Chondrocyte (in vitro differentiated cells): ENCODE results near the gene HIF3A. TPM values are rescaled to one million over a fixed set of nuclear protein-coding genes. Genes with fewer than 3 reads are reported as not detected.
A peak's percentile ranks its signal among the peaks of the same experiment; 100 is the strongest.

ENCODE experiments used
- DNase-seq: peaks from one replicate; pipeline ENCODE4 v3.0.0; 2021; ENCODE audit warnings: mixed read lengths, low spot score
- H3K27ac Mint-ChIP-seq: one replicate; pipeline ENCODE4 v1.8.0; 2021; ENCODE audit warnings: mild to moderate bottlenecking, moderate library complexity, mixed read lengths; ENCODE audit not compliant: unreplicated experiment
- H3K27me3 Mint-ChIP-seq: 2 replicates; pipeline ENCODE4 v1.8.0; 2021; ENCODE audit warnings: low read depth, mixed read lengths
- H3K36me3 Mint-ChIP-seq: 2 replicates; pipeline ENCODE4 v1.8.0; 2021; ENCODE audit warnings: low read depth, mixed read lengths
- H3K4me1 Mint-ChIP-seq: 2 replicates; pipeline ENCODE4 v1.8.0; 2021; ENCODE audit warnings: low read depth, mild to moderate bottlenecking, mixed read lengths
- H3K4me3 Mint-ChIP-seq: one replicate; pipeline ENCODE4 v1.8.0; 2021; ENCODE audit warnings: mild to moderate bottlenecking, moderate library complexity, mixed read lengths; ENCODE audit not compliant: unreplicated experiment
- H3K9me3 Mint-ChIP-seq: 2 replicates; pipeline ENCODE4 v1.8.0; 2021; ENCODE audit warnings: low read depth, mixed read lengths
- total RNA-seq: library from RNA; stranded (reverse); gene quantifications from 3 replicates; pipeline ENCODE4 v1.2.1, GENCODE V29; 2021
- TF ChIP-seq, protein P1 (sequence below): fragments of 200-600 bp; sonication (generic); IDR thresholded peaks from 2 replicates; pipeline ENCODE4 v1.5.0; 2021; ENCODE audit warnings: antibody characterized with exemption, mild to moderate bottlenecking, moderate library complexity

Gene HIF3A
- total RNA-seq, 1 donor from 2014 or later = 88.1 TPM

DNA sequence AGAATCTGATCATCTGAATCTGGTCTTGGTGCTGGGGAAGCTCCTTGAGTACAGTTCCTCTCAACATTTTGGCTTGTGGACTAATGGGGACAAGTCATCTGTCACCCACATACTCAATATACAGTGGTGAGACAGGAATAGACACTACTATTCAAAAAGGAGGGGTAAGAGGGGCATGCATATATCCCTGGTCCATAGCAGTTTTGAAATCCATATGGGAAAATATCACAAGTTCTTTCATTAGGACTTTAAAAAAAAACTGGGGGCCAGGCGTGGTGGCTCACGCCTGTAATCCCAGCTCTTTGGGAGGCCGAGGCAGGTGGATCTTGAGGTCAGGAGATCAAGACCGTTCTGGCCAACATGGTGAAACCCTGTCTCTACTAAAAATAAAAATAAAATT, 29.8 kb downstream of the HIF3A start:
- peaks cover 68% of the 10 kb centered on the region for H3K36me3 Mint-ChIP-seq
- H3K9me3 Mint-ChIP-seq = peaks cover 29% of the 10 kb centered on the region
- DNase-seq = no peak
- no peak overlapping the region for H3K4me3 Mint-ChIP-seq
- H3K27me3 Mint-ChIP-seq = no peaks in the 10 kb centered on the region
- H3K27ac Mint-ChIP-seq = no peak overlapping the region
- H3K4me1 Mint-ChIP-seq = peaks cover 5% of the 10 kb centered on the region
- TF ChIP-seq, protein P1, sequence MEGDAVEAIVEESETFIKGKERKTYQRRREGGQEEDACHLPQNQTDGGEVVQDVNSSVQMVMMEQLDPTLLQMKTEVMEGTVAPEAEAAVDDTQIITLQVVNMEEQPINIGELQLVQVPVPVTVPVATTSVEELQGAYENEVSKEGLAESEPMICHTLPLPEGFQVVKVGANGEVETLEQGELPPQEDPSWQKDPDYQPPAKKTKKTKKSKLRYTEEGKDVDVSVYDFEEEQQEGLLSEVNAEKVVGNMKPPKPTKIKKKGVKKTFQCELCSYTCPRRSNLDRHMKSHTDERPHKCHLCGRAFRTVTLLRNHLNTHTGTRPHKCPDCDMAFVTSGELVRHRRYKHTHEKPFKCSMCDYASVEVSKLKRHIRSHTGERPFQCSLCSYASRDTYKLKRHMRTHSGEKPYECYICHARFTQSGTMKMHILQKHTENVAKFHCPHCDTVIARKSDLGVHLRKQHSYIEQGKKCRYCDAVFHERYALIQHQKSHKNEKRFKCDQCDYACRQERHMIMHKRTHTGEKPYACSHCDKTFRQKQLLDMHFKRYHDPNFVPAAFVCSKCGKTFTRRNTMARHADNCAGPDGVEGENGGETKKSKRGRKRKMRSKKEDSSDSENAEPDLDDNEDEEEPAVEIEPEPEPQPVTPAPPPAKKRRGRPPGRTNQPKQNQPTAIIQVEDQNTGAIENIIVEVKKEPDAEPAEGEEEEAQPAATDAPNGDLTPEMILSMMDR = no peak

DNA sequence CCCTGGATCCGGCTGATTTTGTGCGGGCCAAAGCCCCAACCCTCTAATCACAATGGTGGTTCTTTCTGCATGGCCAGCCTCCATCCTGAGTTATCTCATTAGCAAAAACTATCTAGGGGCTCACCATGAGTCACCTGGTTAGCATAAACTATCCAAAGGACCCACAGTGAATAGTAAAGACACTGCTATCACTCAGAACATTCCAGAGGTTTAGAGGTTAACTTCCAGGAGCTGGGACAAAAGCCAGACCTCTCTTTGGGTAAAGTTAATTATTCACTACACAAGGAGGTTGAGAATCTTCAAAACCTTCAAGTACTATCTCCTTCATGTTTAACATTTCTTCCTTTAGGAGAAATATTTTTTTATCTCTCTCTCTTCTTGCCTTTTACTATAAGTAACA, 31.2 kb downstream of the HIF3A start:
- H3K9me3 Mint-ChIP-seq = peaks cover 29% of the 10 kb centered on the region
- H3K4me3 Mint-ChIP-seq = no peak overlapping the region
- TF ChIP-seq, protein P1 = no peak
- DNase-seq = no peak
- peaks cover 5% of the 10 kb centered on the region for H3K4me1 Mint-ChIP-seq
- H3K36me3 Mint-ChIP-seq = peaks cover 59% of the 10 kb centered on the region
- H3K27ac Mint-ChIP-seq = peak overlapping the region; percentile 1
- H3K27me3 Mint-ChIP-seq = no peaks in the 10 kb centered on the region

DNA sequence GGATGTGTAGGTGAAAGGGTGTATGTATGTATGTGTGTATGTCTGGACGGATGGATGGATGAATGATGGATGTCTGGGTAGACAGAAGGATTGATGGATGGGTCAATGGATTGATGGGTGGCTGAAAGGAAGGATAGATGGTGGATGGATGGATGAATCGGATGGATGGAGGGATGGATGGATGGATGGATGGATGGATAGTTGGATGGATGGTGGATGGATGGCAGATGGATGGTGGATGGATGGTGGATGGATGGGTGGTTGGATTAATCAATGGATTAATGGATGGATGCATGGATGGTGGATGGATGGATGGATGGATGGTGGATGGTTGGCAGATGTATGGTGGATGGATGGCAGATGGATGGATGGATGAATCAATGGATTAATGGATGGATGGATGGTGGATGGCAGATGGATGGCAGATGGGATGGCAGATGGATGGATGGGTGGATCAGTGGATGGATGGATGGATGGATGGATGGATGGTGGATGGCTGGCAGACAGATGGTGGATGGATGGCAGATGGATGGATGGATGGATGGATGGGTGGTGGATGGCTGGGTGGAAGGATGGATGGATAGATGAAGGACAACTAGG, 33.6 kb downstream of the HIF3A start:
- Mint-ChIP-seq H3K36me3 (peaks cover 47% of the 10 kb centered on the region), H3K27ac (no peak overlapping the region), H3K4me3 (no peak overlapping the region), H3K4me1 (peaks cover 5% of the 10 kb centered on the region), H3K9me3 (peaks cover 27% of the 10 kb centered on the region), H3K27me3 (no peaks in the 10 kb centered on the region)
- DNase-seq = no peak
- TF ChIP-seq, protein P1 = no peak

DNA sequence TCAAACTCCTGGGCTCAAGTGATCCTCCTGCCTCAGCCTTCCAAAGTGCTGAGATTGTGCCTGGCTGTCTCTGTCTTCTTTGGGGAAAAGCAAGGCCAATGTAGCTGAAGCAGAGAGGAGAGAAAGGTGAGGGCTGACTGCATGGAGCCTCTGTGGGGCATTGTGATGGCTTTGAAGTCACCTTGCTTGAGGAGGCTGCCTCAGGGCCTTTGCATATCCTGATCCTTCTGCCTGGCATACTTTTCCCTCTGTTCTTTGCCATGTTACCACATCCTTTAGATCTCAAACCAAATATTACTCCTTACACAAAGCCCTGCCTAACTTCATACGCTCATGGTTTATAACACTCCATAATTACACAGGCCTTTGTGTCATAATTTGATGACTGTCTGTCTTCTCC, 40.6 kb downstream of the HIF3A start:
- Mint-ChIP-seq H3K4me1 (peaks cover 3% of the 10 kb centered on the region), H3K36me3 (peaks cover 40% of the 10 kb centered on the region), H3K27me3 (no peaks in the 10 kb centered on the region), H3K9me3 (no peaks in the 10 kb centered on the region), H3K4me3 (no peak overlapping the region), H3K27ac (no peak overlapping the region)
- DNase-seq = no peak
- TF ChIP-seq, protein P1 = no peak

DNA sequence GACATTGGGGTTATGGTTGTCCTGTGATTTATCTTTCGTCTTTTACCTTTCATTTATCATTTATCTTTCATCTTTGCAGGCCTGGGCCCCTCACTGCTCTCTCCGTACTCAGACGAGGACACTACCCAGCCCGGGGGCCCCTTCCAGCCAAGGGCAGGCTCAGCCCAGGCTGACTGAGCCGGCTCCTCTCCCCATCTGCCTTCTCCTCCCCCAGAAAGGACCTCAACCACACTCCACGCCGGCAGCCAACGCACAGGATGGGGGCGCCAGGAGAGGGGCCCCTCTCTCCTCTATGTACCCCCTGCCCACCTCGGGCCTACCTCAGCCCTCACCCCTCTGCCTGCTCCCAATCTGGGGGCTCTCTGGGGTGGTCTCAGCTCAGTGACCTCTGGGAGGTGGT, 42.6 kb downstream of the HIF3A start:
- Mint-ChIP-seq H3K4me1 (peaks cover 3% of the 10 kb centered on the region), H3K27ac (no peak overlapping the region), H3K36me3 (peaks cover 40% of the 10 kb centered on the region), H3K27me3 (no peaks in the 10 kb centered on the region), H3K9me3 (no peaks in the 10 kb centered on the region), H3K4me3 (no peak overlapping the region)
- TF ChIP-seq, protein P1 = no peak
- DNase-seq = no peak
